ENCODE results near the gene RASGRP3. TPM values are rescaled to one million over a fixed set of nuclear protein-coding genes. Genes with fewer than 3 reads are reported as not detected.
"Not testable (repeated sequence)": the region's sequence is repeated elsewhere in the genome, so short reads cannot be mapped to it uniquely, and the experiment has no call there.

Gene RASGRP3
- total and polyA plus RNA-seq, 2 donors (not counting 1 experiment from before 2014, with no cell fraction given): 0.50 to 6.1 TPM

DNA sequence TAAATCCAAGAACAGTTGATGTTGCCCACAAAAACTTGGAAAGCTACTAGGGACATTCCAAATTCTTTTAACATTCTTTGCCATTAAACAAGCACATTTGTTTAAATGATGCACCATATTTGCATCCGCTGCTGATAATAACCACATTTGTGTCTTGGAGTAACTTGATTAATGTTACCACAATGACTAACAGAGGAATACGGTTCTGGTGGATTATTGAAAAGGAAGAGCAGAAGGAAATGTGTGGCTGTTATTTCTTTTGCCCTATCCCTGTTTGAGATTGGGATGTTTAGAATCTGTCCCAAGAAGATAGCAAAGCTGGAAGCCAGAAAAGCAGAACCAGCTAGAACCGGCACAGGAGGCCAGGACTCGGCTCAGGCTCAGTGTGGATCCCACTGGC, 39.2 kb upstream of the RASGRP3 start:
- DNase-seq (ENCODE audit: low read depth in 2 of 2): peak; percentile 96 to 99
- Histone ChIP-seq H3K36me3 (ENCODE audit: control insufficient read depth, insufficient read depth, low read length) (no peaks in the 10 kb centered on the region), H3K27ac (ENCODE audit: insufficient read depth, low read length) (peak overlapping the region; percentile 15), H3K9ac (ENCODE audit: insufficient read depth, low read length) (no peak overlapping the region), H4K20me1 (ENCODE audit: control insufficient read depth, extremely low read depth, insufficient read depth, low read length) (no peaks in the 10 kb centered on the region), H3K4me2 (ENCODE audit: extremely low read depth, insufficient read depth, low read length) (peak overlapping the region; percentile 3), H2AFZ (ENCODE audit: low read length) (no peak overlapping the region), H3K4me3 (replicated peaks in 1 of 4; ENCODE audit: control extremely low read depth in 1 of 4, insufficient read depth in 1 of 4, low read depth in 3 of 4, low read length in 4 of 4) (no peak overlapping the region), H3K27me3 (ENCODE audit: control insufficient read depth, insufficient read depth, low read length) (no peaks in the 10 kb centered on the region), H3K79me2 (ENCODE audit: control insufficient read depth, insufficient read depth, low read length) (no peaks in the 10 kb centered on the region), H3K9me3 (ENCODE audit: control insufficient read depth, insufficient read depth, low read depth, low read length) (no peaks in the 10 kb centered on the region), H3K4me1 (ENCODE audit: control insufficient read depth, extremely low read depth, insufficient read depth, low read length) (peaks cover 13% of the 10 kb centered on the region)
- TF ChIP-seq, protein P1, sequence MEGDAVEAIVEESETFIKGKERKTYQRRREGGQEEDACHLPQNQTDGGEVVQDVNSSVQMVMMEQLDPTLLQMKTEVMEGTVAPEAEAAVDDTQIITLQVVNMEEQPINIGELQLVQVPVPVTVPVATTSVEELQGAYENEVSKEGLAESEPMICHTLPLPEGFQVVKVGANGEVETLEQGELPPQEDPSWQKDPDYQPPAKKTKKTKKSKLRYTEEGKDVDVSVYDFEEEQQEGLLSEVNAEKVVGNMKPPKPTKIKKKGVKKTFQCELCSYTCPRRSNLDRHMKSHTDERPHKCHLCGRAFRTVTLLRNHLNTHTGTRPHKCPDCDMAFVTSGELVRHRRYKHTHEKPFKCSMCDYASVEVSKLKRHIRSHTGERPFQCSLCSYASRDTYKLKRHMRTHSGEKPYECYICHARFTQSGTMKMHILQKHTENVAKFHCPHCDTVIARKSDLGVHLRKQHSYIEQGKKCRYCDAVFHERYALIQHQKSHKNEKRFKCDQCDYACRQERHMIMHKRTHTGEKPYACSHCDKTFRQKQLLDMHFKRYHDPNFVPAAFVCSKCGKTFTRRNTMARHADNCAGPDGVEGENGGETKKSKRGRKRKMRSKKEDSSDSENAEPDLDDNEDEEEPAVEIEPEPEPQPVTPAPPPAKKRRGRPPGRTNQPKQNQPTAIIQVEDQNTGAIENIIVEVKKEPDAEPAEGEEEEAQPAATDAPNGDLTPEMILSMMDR (conservative IDR thresholded peaks at IDR 0.05 in 1 of 2, IDR thresholded peaks at IDR 0.05 in 1 of 2; ENCODE audit: low read depth in 1 of 2, low read length in 2 of 2): no peak
- no peak for TF ChIP-seq EZH2 (IDR thresholded peaks at IDR 0.05; ENCODE audit: low read length, missing control alignments)

DNA sequence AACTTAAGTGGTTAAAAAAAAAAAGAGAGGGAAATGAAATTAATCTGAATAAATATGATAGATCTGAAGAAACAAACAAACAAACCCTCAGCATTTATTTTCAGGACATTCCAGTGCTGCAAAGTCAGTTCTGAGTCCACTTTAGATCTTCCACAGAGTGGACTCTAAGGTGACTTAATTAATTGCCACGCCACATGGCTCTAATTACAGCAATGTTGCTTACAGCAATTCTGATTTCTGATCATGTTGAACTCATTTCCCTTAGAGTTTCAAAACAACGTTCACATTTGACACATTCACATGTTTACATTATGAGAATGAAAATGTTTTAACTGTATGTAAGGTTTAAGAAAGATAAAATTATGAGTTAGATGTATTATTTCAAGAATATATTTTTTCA, 38.6 kb upstream of the RASGRP3 start:
- peak overlapping the region; percentile 15 for H3K27ac ChIP-seq (ENCODE audit: insufficient read depth, low read length)
- no peak overlapping the region for H2AFZ ChIP-seq (ENCODE audit: low read length)
- H3K79me2 ChIP-seq (ENCODE audit: control insufficient read depth, insufficient read depth, low read length): no peaks in the 10 kb centered on the region
- TF ChIP-seq EZH2 (IDR thresholded peaks at IDR 0.05; ENCODE audit: low read length, missing control alignments): no peak
- TF ChIP-seq, protein P1 (conservative IDR thresholded peaks at IDR 0.05 in 1 of 2, IDR thresholded peaks at IDR 0.05 in 1 of 2; ENCODE audit: low read depth in 1 of 2, low read length in 2 of 2): no peak
- peaks cover 13% of the 10 kb centered on the region for H3K4me1 ChIP-seq (ENCODE audit: control insufficient read depth, extremely low read depth, insufficient read depth, low read length)
- no peak overlapping the region for H3K4me3 ChIP-seq (replicated peaks in 1 of 4; ENCODE audit: control extremely low read depth in 1 of 4, insufficient read depth in 1 of 4, low read depth in 3 of 4, low read length in 4 of 4)
- no peaks in the 10 kb centered on the region for H4K20me1 ChIP-seq (ENCODE audit: control insufficient read depth, extremely low read depth, insufficient read depth, low read length)
- peak in 1 of 2 donors; percentile 37 for DNase-seq (ENCODE audit: low read depth in 2 of 2)
- H3K36me3 ChIP-seq (ENCODE audit: control insufficient read depth, insufficient read depth, low read length): no peaks in the 10 kb centered on the region
- peak overlapping the region; percentile 3 for H3K4me2 ChIP-seq (ENCODE audit: extremely low read depth, insufficient read depth, low read length)
- H3K9me3 ChIP-seq (ENCODE audit: control insufficient read depth, insufficient read depth, low read depth, low read length): no peaks in the 10 kb centered on the region
- no peaks in the 10 kb centered on the region for H3K27me3 ChIP-seq (ENCODE audit: control insufficient read depth, insufficient read depth, low read length)
- H3K9ac ChIP-seq (ENCODE audit: insufficient read depth, low read length): no peak overlapping the region

DNA sequence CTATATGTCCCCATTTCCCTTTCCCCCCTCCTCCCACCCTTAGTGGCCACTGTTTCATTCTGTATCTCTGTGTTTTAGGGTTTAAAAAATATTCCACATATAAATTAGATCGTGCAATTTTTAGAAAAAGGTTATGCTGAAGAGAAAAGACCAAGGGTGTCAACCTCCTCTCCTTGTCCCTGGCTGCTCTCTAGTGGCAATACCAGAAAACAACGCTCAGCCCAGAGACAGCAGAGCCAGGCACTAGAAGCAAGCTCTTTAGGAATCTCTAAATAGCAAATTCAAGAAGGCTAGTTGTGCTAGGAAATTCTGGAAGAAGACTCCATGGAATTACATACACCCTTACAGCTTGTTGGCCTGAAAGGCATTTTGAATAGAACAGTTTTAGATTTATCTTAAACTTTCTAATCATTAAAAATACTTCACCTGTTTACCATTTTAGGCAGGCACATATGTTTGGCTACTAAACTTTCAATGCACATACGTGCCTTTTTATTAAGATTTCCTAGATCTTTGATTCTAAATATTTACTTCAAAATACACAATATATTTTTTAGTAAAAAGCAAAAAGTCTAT, 35.1 kb upstream of the RASGRP3 start:
- Histone ChIP-seq H3K9ac (ENCODE audit: insufficient read depth, low read length) (no peak overlapping the region), H4K20me1 (ENCODE audit: control insufficient read depth, extremely low read depth, insufficient read depth, low read length) (no peaks in the 10 kb centered on the region), H3K27ac (ENCODE audit: insufficient read depth, low read length) (no peak overlapping the region), H3K4me2 (ENCODE audit: extremely low read depth, insufficient read depth, low read length) (no peak overlapping the region), H3K27me3 (ENCODE audit: control insufficient read depth, insufficient read depth, low read length) (no peaks in the 10 kb centered on the region), H3K36me3 (ENCODE audit: control insufficient read depth, insufficient read depth, low read length) (no peaks in the 10 kb centered on the region), H3K79me2 (ENCODE audit: control insufficient read depth, insufficient read depth, low read length) (no peaks in the 10 kb centered on the region), H3K4me1 (ENCODE audit: control insufficient read depth, extremely low read depth, insufficient read depth, low read length) (peaks cover 8% of the 10 kb centered on the region), H2AFZ (ENCODE audit: low read length) (no peak overlapping the region), H3K4me3 (replicated peaks in 1 of 4; ENCODE audit: control extremely low read depth in 1 of 4, insufficient read depth in 1 of 4, low read depth in 3 of 4, low read length in 4 of 4) (no peak overlapping the region), H3K9me3 (ENCODE audit: control insufficient read depth, insufficient read depth, low read depth, low read length) (no peaks in the 10 kb centered on the region)
- TF ChIP-seq EZH2 (IDR thresholded peaks at IDR 0.05; ENCODE audit: low read length, missing control alignments): no peak
- TF ChIP-seq, protein P1 (conservative IDR thresholded peaks at IDR 0.05 in 1 of 2, IDR thresholded peaks at IDR 0.05 in 1 of 2; ENCODE audit: low read depth in 1 of 2, low read length in 2 of 2): peak; percentile 89 to 94
- peak; percentile 56 to 82 for DNase-seq (ENCODE audit: low read depth in 2 of 2)

DNA sequence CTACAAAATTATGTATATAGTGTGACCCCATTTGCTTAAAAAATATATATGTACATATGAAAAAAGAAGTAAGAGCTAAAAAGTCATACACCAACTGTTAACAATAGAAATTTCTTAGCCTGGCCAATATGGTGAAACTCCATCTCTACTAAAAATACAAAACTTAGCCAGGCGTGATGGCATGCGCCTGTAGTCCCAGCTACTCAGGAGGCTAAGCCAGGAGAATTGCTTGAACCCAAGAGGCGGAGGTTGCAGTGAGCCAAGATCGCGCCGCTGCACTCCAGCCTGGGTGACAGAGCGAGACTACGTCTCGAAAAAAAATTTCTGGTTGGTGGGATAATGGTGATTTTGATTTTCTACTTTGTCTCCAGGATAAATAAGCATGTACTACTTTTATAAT, 34.4 kb upstream of the RASGRP3 start:
- H3K9me3 ChIP-seq (ENCODE audit: control insufficient read depth, insufficient read depth, low read depth, low read length); H3K27ac ChIP-seq (ENCODE audit: insufficient read depth, low read length); H3K4me3 ChIP-seq (replicated peaks in 1 of 4; ENCODE audit: control extremely low read depth in 1 of 4, insufficient read depth in 1 of 4, low read depth in 3 of 4, low read length in 4 of 4): not testable (repeated sequence)

More for the DNA sequence above, 34.4 kb upstream of the RASGRP3 start:
- not testable (repeated sequence) for H3K4me2 ChIP-seq (ENCODE audit: extremely low read depth, insufficient read depth, low read length); H3K4me1 ChIP-seq (ENCODE audit: control insufficient read depth, extremely low read depth, insufficient read depth, low read length); H3K9ac ChIP-seq (ENCODE audit: insufficient read depth, low read length); H2AFZ ChIP-seq (ENCODE audit: low read length); H3K79me2 ChIP-seq (ENCODE audit: control insufficient read depth, insufficient read depth, low read length); H3K36me3 ChIP-seq (ENCODE audit: control insufficient read depth, insufficient read depth, low read length); DNase-seq (ENCODE audit: low read depth in 2 of 2); H4K20me1 ChIP-seq (ENCODE audit: control insufficient read depth, extremely low read depth, insufficient read depth, low read length); H3K27me3 ChIP-seq (ENCODE audit: control insufficient read depth, insufficient read depth, low read length)

Measured in fibroblast of lung (primary cell).